22Rv1 (cell line): ENCODE results near the gene RABGAP1L.

ENCODE experiments used
- CTCF ChIP-seq: fragments of 450-650 bp; IDR thresholded peaks from 2 replicates; pipeline ENCODE4 v1.5.1; 2017; ENCODE audit warnings: mild to moderate bottlenecking
- ZFX ChIP-seq: fragments of 450-650 bp; IDR thresholded peaks from 2 replicates; pipeline ENCODE4 v1.6.1; 2017; ENCODE audit warnings: antibody characterized with exemption, borderline replicate concordance

GRCh38 chr1:174497478-174497877 is 338.2 kb downstream of the RABGAP1L start:
- no peak for TF ChIP-seq CTCF
- no peak for TF ChIP-seq ZFX
